Measurements from ENCODE around the gene SAXO2.
"Not testable (repeated sequence)": the region's sequence is repeated elsewhere in the genome, so short reads cannot be mapped to it uniquely, and the experiment has no call there.

The SAXO2 gene

DNA sequence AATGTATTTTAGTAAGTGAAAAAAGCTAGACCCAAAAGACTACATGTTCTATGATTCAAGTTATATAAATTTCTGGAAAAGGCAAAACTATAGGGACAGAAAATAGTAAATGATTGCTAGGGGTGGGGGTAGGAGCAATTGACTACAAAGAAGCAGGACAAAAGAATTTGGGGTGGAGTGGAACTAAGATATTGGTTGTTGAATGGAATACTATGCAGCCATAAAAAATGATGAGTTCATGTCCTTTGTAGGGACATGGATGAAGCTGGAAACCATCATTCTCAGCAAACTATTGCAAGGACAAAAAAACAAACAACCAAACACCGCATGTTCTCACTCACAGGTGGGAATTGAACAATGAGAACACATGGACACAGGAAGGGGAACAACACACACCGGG is 25.6 kb downstream of the SAXO2 start:
- DNase-seq (ENCODE audit: low spot score) = not testable (repeated sequence)

DNA sequence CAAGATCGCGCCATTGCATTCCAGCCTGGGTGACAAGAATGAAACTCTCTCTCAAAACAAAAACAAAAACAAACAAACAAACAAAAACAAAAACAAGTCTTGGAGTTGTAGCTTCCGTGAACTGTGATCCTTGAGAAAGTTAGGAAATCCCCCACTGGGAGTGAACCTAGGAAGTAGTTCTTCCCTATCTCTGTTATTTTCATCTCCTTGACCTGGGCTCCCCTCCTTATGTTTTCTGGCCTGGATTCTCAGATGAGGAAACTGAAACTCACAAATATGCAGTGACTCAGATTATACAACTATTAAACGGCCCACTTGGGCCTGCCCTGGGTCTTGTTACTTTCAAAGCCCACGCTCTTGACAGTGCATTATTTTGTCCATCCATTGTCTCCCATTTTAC is 29.7 kb downstream of the SAXO2 start:
- DNase-seq (ENCODE audit: low spot score) = no peak

DNA sequence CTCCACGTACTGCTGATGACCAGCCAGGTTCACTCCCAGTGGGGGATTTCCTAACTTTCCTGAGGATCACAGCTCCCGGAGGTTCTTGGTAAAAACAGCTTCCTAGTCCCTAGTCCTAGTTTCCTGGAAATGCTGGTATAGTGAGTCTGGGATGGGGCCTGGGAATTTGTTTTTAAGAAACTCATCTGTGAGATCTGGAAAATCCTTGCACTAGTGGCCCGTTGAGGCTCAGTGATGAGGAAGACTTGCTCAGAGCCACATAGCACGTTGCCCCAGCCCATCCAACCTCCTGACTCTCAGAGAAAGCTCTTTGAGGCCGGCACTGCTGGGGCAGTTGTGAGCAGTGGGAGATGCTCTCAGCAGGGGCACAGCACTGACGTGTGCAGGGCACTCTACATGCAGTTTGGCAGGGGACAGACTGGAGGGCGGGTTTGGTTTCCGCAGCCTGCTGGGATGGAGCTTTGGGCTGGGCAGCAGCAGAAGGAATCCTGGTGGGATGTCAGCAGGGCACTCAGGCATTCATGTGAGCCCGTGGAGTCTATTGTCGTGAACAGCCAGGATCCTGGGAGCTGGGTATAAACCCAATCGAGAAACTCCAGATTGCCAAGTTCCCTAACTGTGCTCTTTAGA is 31.6 kb downstream of the SAXO2 start:
- DNase-seq (ENCODE audit: low spot score) = no peak

DNA sequence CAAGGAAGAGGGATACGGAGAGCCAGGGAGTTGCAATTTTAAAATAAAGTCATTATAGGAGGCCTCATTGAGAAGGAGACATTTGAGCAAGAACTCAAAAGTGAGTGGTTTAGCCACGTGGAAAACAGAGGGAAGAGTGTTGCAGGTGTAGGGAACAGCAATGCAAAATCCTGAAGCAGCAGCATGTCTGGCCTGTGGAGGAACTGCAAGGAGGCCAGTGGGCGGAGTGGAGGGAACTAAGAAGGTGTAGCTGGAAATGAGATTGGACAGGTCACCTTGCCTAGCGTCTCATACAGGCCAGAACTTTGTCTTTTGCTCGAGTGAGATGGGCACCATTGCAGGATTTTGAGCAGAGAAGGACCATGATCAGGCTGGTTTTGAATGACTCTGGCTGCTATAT is 34.9 kb downstream of the SAXO2 start:
- DNase-seq (ENCODE audit: low spot score) = no peak

DNA sequence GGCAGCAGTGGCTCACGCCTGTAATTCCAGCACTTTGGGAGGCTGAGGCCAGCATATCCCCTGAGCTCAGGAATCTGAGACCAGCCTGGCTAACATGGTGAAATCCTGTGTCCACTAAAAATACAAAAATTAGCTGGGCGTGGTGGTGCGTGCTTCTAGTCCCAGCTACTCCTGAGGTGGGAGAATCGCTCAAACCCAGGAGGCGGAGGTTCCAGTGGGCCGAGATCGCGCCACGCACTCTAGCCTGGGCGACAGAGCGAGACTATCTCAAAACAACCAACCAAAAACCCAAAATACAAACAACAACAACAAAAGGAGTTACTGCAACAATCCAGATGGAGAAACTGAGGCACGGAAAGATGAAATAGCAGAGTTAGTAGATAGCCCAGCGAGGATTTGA is 35.4 kb downstream of the SAXO2 start:
- DNase-seq (ENCODE audit: low spot score) = no peak

DNA sequence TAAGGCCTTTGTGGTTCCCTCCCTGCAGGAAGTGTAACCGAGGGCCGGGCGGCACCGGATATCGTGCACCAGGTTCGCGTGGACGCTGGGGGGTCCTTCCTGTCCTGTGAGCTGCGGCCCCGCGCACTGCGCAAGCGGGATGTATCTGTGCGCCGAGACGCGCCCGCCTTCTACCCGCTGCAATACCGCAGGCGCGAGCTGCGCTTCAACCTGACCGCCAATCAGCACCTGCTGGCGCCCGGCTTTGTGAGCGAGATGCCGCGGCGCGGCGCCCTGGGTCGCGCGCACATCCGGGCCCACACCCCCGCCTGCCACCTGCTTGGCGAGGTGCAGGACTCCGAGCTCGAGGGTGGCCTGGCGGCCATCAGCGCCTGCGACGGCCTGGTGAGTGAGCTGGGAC is 35.9 kb downstream of the SAXO2 start:
- peak; percentile 73 for DNase-seq (ENCODE audit: low spot score)

DNA sequence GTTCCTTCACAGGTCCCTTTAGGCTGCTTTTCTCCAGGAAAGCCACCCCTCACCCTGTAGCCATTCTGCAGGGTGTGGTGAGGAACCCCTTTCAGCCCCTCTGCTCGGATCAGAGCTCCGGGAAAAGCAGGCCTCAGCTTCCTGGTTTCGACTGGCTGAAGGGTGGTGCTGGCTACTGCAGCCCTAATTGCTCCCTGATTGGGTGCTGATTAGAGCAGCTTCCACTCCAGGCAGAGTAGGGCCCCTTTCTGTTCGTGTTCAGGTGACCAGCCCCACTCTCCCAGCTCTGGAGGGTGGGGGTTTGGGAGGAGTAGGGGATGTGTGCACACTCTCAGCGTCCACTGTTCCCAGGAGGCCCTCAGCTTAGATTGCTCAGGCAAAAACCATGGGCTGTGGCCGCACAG is 36.9 kb downstream of the SAXO2 start:
- not testable (repeated sequence) for DNase-seq (ENCODE audit: low spot score)

DNA sequence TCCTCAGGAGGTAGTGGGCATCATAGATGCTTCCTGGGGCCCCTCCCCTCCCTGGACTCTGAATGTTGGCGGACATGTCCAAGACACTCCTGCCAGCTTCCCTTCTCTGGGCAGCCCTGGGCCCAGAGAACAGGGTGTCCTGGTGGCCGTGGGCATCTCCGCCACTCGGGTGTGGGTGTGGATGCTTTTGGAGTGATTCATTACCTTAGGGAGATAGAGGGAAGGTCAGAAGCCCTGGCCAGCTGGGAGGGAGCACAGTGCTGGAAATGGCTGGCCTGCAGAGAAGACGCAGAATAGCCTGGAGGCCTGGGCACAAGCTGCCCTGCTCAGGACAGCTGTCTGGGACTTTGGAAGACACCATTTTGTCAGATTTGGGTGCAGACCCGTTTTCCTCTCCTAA is 37.7 kb downstream of the SAXO2 start:
- DNase-seq (ENCODE audit: low spot score) = not testable (repeated sequence)

DNA sequence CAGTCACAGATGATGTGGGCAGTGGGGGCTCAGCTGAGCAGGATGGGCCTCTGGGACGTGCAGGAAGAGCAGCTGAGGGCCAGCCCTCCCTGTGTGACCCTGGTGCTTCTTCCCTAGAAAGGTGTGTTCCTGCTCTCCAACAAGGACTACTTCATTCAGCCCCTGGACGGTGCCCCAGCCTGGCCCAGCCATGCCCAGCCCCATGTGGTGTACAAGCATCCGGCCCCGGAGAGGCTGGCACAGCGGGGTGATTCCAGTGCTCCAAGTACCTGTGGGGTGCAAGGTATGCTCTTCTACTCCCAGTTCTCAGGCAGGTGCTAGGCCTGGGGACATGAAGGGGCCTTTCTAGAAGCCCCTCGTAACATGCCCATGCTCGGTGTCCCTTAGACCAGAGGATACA is 38.3 kb downstream of the SAXO2 start:
- DNase-seq (ENCODE audit: low spot score) = no peak

DNA sequence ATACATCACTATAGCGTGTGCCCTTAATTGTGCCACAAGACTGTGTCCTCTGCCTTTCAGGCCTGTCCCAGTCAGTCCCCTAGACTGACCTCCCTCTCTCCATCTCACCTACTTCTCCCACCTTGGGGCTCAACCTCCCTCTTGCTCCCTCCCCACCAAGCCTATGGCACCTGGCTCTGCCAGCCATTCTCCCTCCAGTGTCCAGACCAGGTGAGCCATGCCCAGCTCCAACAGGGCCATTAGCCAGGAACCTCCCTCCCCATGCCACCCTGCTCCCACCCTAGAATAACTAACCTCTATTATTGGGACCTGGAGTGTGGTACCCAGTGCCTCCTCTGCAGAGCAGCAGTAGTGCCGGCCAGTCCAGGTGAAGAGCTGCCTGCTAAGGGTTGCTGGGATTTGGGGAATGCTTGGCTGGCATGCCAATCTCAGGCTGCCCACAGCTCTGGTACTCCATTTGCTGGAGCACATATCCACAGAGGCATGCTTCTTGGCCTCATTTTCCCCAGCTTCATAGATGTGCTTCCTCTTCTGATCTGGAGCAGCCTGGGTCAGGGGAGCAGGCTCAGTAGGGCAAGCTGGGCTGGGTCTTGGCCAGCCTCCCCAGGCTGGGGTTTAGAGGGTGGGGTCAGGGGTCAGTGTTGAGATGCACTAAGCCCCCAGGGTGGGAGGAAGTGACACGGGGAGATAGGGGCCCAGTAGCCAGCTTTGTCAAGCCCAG is 38.8 kb downstream of the SAXO2 start:
- no peak for DNase-seq (ENCODE audit: low spot score)

DNA sequence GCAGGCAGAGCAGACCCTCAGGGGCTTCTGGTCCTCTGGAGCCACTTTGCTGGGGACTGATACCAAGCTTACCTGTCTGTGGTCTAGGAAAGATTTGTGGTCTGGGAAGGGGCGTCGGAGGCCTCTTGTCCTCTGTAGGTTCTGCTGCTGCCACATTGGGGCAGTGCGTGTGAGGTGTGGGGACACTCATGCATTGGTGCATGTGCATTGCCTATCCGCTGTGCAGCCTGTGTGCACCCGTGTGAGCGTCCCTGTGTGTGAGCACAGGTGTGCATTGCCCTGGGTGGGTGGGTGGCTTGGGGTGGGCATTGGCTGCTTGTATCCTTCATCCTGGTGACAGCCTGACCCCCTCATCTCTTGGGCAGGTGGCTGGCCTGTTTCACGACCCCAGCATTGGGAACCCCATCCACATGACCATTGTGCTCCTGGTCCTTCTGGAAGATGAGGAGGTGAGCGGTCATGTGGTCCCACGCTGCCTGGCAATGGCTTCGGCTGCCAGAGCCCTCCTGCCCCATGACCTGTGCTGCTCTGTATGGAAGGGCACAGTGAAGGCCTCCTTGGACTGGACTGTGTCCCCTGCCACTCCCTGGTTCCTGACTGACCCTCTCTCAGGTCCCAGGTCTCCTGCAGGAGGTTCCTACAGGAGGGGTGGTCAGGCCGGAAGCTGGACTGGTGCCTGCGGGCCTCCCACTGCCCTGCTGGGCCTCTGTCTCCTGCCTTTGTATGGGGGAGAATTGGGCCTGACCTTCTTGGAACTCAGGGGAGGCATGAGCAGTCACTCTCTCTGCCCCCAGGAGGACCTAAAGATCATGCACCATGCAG is 41.5 kb downstream of the SAXO2 start:
- DNase-seq (ENCODE audit: low spot score) = no peak

DNA sequence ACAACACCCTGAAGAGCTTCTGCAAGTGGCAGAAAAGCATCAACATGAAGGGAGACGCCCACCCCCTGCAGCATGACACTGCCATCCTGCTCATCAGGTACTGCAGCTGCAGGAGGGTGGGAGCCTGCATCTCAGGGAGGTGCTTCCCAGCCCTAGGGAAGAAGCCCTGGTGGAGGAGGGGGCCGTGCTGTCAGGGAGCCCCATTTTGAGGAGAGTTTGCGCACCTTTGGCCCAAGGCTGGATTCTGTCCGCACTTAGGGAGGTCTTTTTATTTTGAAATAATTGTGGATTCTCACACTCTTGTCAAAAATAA is 42.1 kb downstream of the SAXO2 start:
- no peak for DNase-seq (ENCODE audit: low spot score)

DNA sequence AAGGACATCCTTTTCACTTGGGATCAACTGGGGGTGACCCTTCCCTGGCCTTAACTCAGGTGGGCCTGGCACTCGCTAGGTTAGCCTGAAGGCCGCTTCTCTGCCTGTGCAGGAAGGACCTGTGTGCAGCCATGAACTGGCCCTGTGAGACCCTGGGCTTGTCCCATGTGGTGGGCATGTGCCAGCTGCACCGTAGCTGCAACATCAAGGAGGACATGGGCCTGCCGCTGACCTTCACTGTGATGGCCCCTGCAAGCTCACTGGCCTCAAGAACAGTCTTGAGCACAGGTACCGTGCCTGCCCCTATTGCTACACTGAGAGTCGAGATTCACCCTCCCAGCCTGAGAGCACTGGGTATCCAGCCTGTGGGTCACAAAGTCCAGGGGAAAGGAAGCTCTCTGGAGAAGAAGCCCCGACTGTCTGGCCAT is 43.0 kb downstream of the SAXO2 start:
- no peak for DNase-seq (ENCODE audit: low spot score)

DNA sequence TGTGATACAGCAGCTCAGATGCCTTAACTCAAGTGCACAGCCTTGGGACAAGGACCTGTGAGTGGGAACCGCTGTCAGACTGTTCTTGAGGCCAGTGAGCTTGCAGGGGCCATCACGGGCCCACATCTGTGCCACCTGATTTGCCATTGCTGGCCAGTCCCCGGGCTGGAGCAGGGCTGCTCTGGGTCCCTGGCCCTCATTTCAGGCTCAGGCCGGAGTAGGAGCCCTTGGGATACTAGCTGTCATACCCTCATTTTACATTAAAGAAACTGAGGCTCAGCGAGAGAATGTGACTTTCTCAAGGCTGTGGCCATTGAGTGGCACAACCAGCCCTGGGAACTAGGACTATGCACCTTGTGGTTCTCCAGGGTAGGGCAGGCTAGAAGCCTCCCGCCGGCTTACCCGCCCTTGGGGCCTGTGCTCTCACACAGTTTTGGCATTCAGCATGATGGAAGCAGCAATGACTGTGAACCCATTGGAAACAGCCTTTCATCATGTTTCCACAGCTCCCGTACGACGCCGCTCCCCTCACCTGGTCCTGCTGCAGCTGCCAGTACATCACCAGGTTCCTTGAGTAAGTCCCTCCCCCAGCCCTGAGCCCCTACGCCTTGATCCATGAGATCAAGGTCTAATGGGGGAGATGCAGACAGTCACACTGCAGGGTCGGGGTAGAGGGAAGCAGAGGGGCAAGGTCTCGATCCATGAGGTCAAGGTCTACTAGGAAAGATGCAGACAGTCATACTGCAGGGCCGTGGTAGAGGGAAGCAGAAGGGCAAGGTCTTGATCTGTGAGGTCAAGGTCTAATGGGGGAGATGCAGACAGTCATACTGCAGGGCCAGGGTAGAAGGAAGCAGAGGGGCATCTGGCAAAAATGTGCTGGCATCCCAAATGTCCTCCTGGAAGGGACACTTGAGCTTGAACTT is 44.4 kb downstream of the SAXO2 start:
- DNase-seq (ENCODE audit: low spot score) = no peak

DNA sequence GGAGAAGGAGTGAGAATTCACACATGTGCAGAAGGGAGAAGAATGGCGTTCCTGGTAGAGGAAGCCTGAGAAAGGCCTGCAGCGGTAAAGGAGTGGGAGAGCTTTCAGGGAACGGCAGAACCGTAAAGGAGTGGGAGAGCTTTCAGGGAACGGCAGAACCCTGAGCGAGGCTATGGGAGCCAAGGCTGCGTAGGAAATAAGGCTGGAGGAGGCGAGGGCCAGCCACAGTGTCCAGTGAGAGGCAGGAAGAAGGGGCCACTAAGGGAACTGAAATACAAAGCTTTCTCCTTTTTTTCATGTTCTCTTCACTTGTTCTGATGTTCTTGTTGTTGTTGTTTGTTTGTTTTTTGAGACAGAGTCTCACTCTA is 45.1 kb downstream of the SAXO2 start:
- no peak for DNase-seq (ENCODE audit: low spot score)

DNA sequence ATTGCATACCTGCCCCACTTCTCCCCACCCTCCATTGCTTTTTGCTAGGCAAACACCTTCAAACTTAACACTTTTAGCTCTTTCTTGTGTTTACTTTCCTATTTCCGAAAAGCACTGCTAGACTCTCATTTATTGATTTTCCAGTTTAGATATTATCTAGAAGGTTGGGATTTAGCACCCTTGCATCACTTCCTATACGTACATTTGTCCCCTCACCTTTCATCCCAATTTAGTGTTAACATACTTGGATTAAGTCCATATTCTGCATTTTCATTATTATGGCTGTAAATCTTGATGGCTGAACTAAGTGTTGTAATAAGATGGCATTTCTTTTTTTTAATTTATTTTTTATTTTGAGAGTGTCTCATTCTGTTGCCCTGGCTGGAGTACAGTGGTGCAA is 47.2 kb downstream of the SAXO2 start:
- DNase-seq (ENCODE audit: low spot score) = no peak

DNA sequence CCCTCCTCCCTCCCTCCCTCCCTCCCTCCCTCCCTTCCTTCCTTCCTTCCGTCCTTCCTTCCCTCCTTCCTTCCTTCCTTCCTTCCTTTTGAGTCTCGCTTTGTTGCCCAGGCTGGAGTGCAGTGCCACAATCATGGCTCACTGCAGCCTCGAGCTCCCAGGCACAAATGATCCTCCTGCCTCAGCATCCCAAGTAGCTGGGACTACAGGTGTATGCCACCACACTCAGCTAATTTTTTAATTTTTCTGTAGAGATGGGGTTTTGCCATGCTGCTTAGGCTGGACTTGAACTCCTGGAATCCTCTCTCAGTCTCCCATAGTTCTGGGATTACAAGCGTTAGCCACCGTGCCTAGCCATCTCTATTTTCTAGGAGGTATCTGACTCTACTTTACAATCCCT is 48.7 kb downstream of the SAXO2 start:
- not testable (repeated sequence) for DNase-seq (ENCODE audit: low spot score)

DNA sequence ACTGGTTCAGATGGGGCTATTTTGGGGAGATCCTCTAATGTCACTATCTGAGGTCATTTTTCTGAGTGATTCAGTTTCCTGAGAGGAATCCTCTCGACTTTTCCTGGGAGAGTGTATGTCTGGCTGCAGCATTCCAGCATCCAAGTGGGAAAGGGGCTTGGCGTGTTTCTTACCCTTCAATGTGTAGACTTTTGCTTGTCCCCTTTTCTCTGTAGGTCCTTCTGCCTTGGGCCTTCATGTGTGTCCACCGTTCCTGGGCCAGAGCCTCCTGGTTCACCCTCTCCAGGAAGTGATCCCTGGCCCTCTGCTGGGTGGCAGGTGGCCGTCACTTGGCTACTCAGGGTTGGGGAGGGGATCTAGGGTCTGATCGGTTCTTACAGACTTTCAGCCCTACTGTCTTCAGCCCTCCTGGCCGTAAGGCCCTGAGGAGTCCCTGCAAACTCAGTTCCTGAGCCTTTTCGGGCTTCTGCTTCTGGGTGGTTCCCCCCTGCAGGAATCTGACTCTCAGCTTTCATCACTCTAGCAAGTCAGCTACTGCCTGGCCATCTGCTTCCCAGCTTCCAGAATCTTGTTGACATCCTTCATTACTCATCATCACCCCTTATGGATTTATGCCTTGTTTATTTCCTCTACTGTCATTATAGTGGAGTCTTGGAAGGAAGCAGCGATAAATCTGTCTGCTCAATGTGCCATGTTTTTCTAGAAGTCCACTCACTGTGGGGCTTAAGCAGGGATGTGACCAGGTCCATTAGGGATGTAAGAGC is 50.1 kb downstream of the SAXO2 start:
- no peak for DNase-seq (ENCODE audit: low spot score)

DNA sequence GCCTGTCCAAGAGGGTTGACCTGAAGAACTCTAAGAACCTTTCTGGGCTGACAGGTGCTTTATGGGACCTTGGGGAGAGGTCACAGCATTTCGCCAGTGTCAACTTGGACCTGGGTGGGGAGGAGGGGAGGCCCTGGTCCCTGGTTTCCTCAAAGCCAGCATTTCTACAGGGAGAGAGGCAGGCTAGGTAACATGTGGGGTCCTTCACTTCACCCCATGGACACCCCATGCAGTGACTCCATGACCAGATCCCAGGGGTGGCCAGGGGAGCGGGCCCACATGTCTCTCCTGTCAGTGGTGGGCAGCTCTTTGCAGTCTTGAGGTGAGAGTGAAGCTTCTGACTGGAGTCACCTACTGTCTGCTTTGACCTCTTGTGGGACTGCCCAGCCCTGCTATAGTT is 50.8 kb downstream of the SAXO2 start:
- no peak for DNase-seq (ENCODE audit: low spot score)

DNA sequence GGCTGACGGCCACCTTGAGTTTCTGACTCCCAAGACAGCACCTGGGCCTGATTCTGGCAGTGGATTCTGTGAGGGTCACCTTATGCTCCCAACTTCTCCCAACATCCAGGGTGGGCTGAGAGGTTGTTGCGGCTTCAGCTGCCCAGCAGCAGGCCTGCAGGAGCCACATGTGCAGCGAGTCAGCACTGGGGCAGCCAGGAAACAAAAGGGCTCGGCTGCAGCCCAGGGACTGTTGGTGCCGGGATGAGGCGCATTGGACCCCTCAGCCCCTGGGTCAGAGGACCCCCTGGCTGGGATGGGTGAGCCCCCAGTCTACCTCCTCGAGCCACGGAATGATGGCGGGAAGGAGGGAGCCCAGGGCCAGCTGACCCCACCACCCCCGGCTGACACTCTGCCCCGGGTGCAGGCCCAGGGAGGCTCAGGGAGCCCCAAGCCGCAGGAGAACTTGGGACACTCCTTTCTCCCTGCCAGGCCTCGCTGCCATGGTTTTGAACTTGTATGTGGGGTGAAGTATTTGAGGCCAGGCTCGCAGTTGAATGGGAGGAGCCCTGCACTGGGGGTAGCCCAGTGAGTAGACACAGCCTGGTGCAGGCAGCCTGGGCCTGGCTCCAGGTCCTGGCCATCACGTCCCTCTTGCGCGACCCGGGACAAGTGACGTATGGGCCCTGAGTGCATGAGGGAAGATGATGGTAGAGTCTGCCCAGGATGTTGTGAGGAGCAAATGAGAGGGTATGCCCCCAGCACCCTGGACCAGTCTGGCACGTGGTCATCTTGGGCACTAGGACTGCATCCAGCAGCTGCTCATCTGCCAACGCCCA is 51.5 kb downstream of the SAXO2 start:
- DNase-seq (ENCODE audit: low spot score) = not testable (repeated sequence)

Data from CD4-positive, alpha-beta T cell treated with Interleukin-6 at 100 ng/mL for 8 hours (primary cell).